IPS-NIHi7 (cell line): ENCODE measurements around the gene ARMC2.
"Not testable (repeated sequence)": the region's sequence is repeated elsewhere in the genome, so short reads cannot be mapped to it uniquely, and the experiment has no call there.

ENCODE experiments used
- DNase-seq: peaks from one replicate; pipeline ENCODE4 v3.0.0; 2012; ENCODE audit warnings: mixed read lengths; ENCODE audit errors: extremely low spot score

ARMC2 gene

GRCh38 chr6:108835218-108835850 lies 12.9 kb upstream of the ARMC2 start:
- peak; percentile 85 for DNase-seq

GRCh38 chr6:108836061-108836460 lies 12.2 kb upstream of the ARMC2 start:
- no peak for DNase-seq

GRCh38 chr6:108837236-108837971 lies 10.8 kb upstream of the ARMC2 start:
- no peak for DNase-seq

DNA sequence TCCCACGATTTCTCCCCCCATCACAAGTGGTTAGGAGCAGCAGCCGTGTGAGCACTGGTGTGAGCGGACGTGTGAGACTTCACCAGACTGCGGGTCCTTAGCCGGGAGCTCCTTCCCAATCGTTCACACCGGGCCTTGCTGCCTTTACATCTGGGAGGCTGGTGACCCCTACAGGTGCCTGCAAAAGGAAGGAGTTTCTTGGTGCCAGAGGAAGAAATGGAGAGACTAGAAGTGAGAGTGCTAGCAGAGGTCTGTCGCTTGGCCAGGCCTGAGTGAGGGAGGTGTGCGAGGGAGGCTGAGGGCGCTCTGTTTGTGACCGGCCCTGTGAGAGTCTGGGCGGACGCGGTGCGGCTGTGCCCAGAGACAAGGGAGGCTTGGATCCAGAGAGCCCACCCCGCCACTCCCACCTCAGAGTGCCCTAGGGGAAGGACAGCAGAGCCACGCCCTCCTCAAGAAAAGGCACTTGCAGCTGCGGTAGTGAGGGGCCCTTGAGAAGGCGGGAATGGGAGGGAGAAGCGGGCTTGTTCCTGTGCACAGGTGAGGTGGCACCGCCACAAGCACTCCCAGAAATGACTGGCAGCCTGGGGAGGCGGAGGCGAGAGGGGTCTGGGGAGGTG lies 10.0 kb upstream of the ARMC2 start:
- DNase-seq, result peak; percentile 77

- no peak for DNase-seq
These were observed 9.1 kb upstream of the ARMC2 start for GRCh38 chr6:108839083-108839642.

DNA sequence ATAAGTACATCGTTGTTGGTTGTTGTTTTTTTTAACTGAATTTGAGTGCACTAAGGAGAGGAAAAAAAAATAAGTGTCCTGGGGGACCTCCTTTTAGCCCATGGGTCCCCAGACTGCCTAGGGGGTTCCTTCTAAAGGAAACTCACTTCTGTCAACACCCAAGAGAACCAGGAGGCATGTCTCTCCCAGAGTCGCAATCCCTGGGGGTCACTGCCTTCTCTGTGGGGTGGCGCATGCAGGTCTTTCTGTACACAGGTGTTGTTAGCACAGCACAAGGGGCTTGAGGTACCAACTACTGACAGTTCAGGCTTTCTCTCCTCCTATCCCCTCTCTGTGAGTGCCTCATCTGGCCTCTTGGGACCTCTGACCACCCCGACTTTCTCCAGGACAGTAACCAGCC lies 7.3 kb upstream of the ARMC2 start:
- no peak for DNase-seq

GRCh38 chr6:108841377-108841855 lies 6.8 kb upstream of the ARMC2 start:
- no peak for DNase-seq

GRCh38 chr6:108844135-108844534 lies 4.1 kb upstream of the ARMC2 start:
- no peak for DNase-seq

DNA sequence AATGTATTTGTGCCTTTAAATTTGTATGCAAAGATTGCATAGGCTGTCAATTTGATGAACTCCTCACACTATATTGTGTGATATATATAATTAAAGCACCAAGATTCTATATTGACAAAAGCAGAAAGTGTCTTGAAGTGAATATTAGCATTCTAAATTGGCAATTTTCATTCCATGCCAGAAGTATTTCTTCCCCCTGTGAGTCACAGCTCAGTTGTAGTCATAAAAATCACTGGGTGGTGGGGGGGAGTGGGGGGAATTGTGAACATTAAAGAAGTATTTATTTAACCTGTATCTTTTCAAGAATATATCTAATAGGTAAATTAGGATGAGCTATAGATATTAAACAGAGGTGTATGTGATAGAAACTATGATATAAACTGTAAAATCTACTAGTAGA lies 3.1 kb upstream of the ARMC2 start:
- DNase-seq, result no peak

- no peak for DNase-seq
These were observed 2.1 kb upstream of the ARMC2 start for GRCh38 chr6:108846101-108846500.

- DNase-seq, result no peak
These were observed 1.6 kb upstream of the ARMC2 start for GRCh38 chr6:108846628-108847027.

DNA sequence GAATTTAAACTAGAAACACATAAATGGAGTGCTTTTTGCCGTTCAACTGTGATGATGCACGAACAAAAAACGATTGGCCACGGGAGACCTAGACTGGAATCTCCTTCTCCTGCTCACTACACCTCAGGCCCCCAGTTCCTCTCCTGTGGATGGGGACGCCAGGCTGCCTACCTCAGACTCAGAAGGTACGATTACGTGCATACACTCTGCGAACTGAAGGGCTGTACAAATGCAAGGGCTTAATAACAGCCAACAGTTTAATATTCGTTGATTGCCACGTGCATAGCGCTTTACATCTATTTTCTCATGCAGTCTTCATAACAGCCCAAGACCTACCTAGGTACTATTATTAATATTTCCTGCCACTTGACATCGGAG lies 495 bp upstream of the ARMC2 start:
- no peak for DNase-seq

- DNase-seq, result no peak
These were observed 2.6 kb downstream of the ARMC2 start for GRCh38 chr6:108850669-108851465.

GRCh38 chr6:108851756-108852155 lies 3.5 kb downstream of the ARMC2 start:
- DNase-seq, result no peak

DNA sequence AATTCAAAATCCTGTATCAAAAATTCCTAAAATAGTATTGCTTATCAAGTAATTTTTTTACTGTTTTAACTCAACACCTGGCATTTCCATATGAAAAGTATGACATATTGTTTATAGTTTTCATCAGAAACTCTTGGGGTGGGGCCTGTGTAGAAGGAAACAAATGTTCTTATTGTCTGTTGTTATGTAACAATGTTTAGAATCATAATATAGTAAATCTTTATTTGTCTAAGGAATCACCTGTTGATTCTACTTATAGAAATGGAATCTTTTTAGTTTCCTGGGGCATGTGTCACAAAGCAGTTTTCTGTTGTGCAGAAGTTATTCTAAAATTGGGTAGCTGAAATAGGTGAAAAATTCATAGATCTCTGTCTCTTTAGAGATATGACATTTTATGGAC lies 4.9 kb downstream of the ARMC2 start:
- no peak for DNase-seq

GRCh38 chr6:108862479-108863191 lies 14.4 kb downstream of the ARMC2 start:
- DNase-seq, result no peak

DNA sequence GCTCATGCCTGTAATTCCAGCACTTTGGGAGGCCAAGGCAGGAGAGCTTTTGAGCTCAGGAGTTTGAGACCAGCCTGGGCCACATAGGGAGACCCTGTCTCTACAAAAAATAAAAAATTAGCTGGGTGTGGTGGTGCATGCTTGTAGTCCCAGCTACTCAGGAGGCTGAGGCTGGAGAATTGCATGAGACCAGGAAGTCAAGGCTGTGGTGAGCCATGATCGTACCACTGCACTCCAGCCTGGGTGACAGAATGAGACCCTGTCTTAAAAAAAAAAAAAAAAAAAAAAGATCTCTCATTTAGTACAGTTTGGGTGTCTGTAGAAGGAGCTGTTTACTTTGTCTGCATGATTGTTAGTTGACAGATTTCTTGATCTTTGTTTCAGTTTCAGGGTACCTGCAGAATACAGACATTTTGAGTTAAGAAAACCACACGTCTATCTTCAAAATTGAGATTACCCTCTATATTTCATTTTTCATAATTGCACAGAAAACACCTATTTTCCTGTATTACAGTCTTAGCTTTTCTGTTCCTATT lies 17.6 kb downstream of the ARMC2 start:
- DNase-seq, result not testable (repeated sequence)

GRCh38 chr6:108866798-108867197 lies 18.6 kb downstream of the ARMC2 start:
- no peak for DNase-seq

GRCh38 chr6:108868647-108869046 lies 20.4 kb downstream of the ARMC2 start:
- DNase-seq, result no peak

DNA sequence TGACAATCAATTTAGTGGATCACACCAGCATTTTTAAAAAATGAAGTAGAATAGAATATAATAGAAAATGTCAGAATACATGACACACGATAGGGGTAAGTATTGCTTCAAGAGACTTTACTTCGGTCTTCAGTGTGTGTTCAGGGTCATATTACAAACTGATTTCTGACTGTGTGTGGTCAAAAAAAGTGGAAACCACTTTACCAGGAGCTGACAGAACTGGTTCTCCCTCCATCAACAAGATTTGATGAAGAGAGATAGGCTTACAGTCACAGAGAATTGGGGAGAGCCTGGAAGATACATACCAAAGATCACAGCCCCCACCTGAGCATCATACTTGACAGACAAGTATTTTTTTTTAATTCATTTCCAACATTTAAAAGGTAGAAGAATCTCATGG lies 21.7 kb downstream of the ARMC2 start:
- no peak for DNase-seq

DNA sequence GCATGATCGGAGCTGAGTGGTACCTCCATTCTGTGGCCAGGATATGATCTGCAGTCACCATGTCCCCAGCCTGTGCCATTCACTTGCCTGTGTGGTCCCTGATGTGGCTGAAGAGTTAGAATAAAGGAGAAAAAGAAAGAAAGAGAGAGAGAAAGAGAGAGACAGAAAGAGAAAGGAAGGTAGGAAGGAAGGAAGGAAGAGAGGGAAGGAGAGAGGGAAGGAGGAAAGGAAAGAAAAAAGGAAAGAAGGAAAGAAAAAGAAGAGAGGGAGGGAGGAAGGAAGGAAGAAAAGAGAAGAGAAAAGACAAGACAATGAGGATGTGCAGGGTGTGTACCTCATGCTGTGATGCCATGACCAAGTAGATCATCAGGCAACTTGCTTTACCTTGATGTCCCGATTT lies 22.1 kb downstream of the ARMC2 start:
- no peak for DNase-seq
